ENCODE measurements around the gene NEUROG2. TPM values are rescaled to one million over a fixed set of nuclear protein-coding genes. Genes with fewer than 3 reads are reported as not detected.
"Not testable (repeated sequence)": the region's sequence is repeated elsewhere in the genome, so short reads cannot be mapped to it uniquely, and the experiment has no call there.

Gene NEUROG2
- total and polyA plus RNA-seq, 2 of the 8 experiments (the other 6 are each of a cell fraction or from before 2014, with no cell fraction given): 0.03 TPM; not detected in 1

DNA sequence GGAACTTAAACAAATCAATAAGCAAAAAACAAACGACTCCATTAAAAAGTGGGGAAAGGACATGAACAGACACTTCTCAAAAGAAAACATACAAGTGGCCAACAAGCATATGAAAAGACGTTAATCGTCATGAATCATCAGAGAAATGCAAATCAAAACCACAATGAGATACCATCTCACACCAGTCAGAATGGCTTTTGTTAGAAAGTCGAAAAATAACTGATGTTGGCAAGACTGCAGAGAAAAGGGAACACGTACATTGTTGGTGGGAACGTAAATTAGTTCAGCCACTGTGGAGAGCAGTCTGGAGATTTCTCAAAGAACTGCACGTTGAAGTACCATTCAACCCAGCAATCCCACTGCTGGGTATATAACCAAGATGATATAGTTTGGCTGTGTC is 23.7 kb downstream of the NEUROG2 start (continued):
- no peak for TF ChIP-seq SRF (IDR thresholded peaks at IDR 0.05; ENCODE audit: low read depth, low read length)

DNA sequence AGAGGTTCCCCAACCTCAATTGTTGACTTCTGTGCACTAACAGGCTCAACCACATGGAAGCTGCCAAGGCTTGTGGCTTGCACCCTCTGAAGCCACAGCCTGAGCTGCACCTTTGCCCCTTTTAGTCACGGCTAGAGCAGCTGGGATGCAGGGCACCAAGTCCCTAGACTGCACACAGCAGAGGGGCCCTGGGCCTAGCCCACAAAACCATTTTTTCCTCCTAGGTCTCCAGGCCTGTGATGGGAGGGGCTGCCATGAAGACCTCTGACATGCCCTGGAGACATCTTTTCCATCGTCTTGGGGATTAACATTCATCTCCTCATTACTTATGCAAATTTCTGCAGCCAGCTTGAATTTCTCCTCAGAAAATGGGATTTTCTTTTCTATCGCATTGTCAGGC is 25.2 kb downstream of the NEUROG2 start:
- H4K91ac ChIP-seq (replicated peaks; ENCODE audit: insufficient read length, low read length); CTCF ChIA-PET (ENCODE audit: partially characterized antibody); H4K20me1 ChIP-seq (replicated peaks in 1 of 2; ENCODE audit: control insufficient read depth in 1 of 2, insufficient read depth in 2 of 2, low read length in 2 of 2); H2AFZ ChIP-seq (ENCODE audit: low read length); H2BK20ac ChIP-seq (ENCODE audit: low read length); H3K14ac ChIP-seq (ENCODE audit: insufficient read length); H3K36me3 ChIP-seq (ENCODE audit: control insufficient read depth in 2 of 4, insufficient read depth in 4 of 4, low read length in 3 of 4); H3K27me3 ChIP-seq (replicated peaks in 1 of 4; ENCODE audit: control insufficient read depth in 3 of 4, extremely low read depth in 1 of 4, insufficient read depth in 3 of 4, low read length in 3 of 4); H3K4me1 ChIP-seq (replicated peaks in 1 of 4; ENCODE audit: control insufficient read depth in 3 of 4, insufficient read depth in 4 of 4, low read length in 3 of 4); H2BK12ac ChIP-seq (ENCODE audit: low read depth, low read length); H3K56ac ChIP-seq (replicated peaks; ENCODE audit: insufficient read length, low read depth, low read length); DNase-seq (ENCODE audit: low read depth in 1 of 2, low spot score in 2 of 2); H2BK15ac ChIP-seq (ENCODE audit: low read length); H4K5ac ChIP-seq (ENCODE audit: insufficient read length, low read depth, low read length); H3K4me3 ChIP-seq (ENCODE audit: extremely low read depth in 1 of 4, insufficient read depth in 2 of 4, low read depth in 3 of 4, low read length in 4 of 4); H2BK120ac ChIP-seq (replicated peaks; ENCODE audit: low read depth, low read length); H3K79me1 ChIP-seq (ENCODE audit: low read depth, low read length); H3K23ac ChIP-seq (ENCODE audit: insufficient read length); H3K9ac ChIP-seq (replicated peaks in 1 of 4; ENCODE audit: extremely low read depth in 1 of 4, low read depth in 3 of 4, low read length in 3 of 4); H3K79me2 ChIP-seq (ENCODE audit: control insufficient read depth in 1 of 2, insufficient read depth in 2 of 2, low read length in 2 of 2); H3K4ac ChIP-seq (replicated peaks; ENCODE audit: insufficient read length, low read depth, low read length); H3K4me2 ChIP-seq (ENCODE audit: insufficient read depth in 1 of 2, low read depth in 2 of 2, low read length in 2 of 2); H3K23me2 ChIP-seq (ENCODE audit: low read depth, low read length); POLR2A ChIA-PET (ENCODE audit: partially characterized antibody); H3K27ac ChIP-seq (ENCODE audit: low read depth, low read length); H4K8ac ChIP-seq (ENCODE audit: extremely low read depth, insufficient read depth, low read length); H2BK5ac ChIP-seq (ENCODE audit: low read depth, low read length); H3K18ac ChIP-seq (ENCODE audit: extremely low read depth, low read length); FAIRE-seq; H2AK5ac ChIP-seq (ENCODE audit: low read depth, low read length): not testable (repeated sequence)
- peaks cover 11 to 19% of the 10 kb centered on the region in 2 experiments for H3K9me3 ChIP-seq (ENCODE audit: insufficient read depth in 2 of 2, low read depth in 1 of 2, low read length in 1 of 2)
- WGBS, 2 experiments (ENCODE audit: extremely low coverage in 1 of 2, insufficient coverage in 1 of 2, insufficient read length in 1 of 2, insufficient replicate concordance in 2 of 2, low coverage in 1 of 2, low lambda C conversion rate in 2 of 2, missing lambda C conversion rate in 1 of 2): 92% methylated on average over 3 of the region's 3 CpGs; no CpG with 5 or more reads in 1 of the 2 experiments

Data from H1 (cell line).